Prostate gland (tissue), 2 donors: ENCODE data around the gene SUN3.

Experiments used
- CTCF ChIP-seq, 4 experiments: fragments of 200-600 bp in 2 of 4; fragments of 450-650 bp in 2 of 4; sonication (generic) in 2 of 4; IDR thresholded peaks; 1 replicate in 3 of 4; 2 replicates in 1 of 4; pipeline ENCODE4 v1.5.1; 2016 to 2019; ENCODE audit warnings: antibody characterized with exemption in 4 of 4, mild to moderate bottlenecking in 2 of 4, moderate library complexity in 2 of 4
- POLR2A ChIP-seq: fragments of 450-650 bp; IDR thresholded peaks from one replicate; pipeline ENCODE4 v1.6.1; 2016; ENCODE audit warnings: antibody characterized with exemption, mild to moderate bottlenecking
- POLR2AphosphoS5 ChIP-seq: sonication (generic); formaldehyde crosslinking; IDR thresholded peaks from one replicate; pipeline ENCODE4 v1.6.1; 2017; ENCODE audit warnings: antibody characterized with exemption

GRCh38 chr7:47937711-47938573, 91.0 kb downstream of the SUN3 start:
- no peak for TF ChIP-seq POLR2AphosphoS5
- no peak for TF ChIP-seq CTCF (IDR thresholded peaks at IDR 0.05)
- TF ChIP-seq POLR2A = no peak
